Measurements from ENCODE around the gene PARD3.

DNA sequence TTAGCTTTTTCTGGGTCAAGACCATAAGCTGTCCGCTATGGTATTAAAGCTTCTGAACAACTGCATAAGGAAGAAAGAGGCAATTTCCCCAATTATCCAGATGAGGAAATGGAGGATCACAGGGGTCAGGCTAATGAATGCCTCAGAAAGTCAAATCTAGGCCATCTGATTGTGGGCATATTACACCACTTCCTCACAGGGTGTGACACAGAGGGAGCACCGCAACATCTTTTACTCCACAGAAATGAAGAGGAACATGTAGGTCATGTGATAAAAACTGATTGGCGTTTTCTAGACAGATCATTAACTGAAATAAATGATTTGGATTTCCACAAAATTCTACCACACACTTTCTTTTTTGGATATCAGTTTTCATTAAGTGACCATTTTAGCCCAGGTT, 384.4 kb downstream of the PARD3 start:
- TF ChIP-seq EZH2phosphoT487 (conservative IDR thresholded peaks at IDR 0.05; ENCODE audit: low read length): no peak
- TF ChIP-seq, protein P1, sequence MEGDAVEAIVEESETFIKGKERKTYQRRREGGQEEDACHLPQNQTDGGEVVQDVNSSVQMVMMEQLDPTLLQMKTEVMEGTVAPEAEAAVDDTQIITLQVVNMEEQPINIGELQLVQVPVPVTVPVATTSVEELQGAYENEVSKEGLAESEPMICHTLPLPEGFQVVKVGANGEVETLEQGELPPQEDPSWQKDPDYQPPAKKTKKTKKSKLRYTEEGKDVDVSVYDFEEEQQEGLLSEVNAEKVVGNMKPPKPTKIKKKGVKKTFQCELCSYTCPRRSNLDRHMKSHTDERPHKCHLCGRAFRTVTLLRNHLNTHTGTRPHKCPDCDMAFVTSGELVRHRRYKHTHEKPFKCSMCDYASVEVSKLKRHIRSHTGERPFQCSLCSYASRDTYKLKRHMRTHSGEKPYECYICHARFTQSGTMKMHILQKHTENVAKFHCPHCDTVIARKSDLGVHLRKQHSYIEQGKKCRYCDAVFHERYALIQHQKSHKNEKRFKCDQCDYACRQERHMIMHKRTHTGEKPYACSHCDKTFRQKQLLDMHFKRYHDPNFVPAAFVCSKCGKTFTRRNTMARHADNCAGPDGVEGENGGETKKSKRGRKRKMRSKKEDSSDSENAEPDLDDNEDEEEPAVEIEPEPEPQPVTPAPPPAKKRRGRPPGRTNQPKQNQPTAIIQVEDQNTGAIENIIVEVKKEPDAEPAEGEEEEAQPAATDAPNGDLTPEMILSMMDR (IDR thresholded peaks at IDR 0.05; ENCODE audit: insufficient read depth, low read length, poor library complexity, severe bottlenecking): no peak
